ENCODE measurements around the gene MEGF8.

The MEGF8 gene

GRCh38 chr19:42334697-42335373 is 9.4 kb downstream of the MEGF8 start:
- no peak for TF ChIP-seq ZBTB7A (IDR thresholded peaks at IDR 0.05; ENCODE audit: low read depth)
- TF ChIP-seq FOXM1 (IDR thresholded peaks at IDR 0.05; ENCODE audit: borderline replicate concordance, low read depth) = no peak
- TF ChIP-seq YY1 (IDR thresholded peaks at IDR 0.05; ENCODE audit: low read depth) = no peak
- TF ChIP-seq MAX (IDR thresholded peaks at IDR 0.05) = no peak
- TF ChIP-seq TCF12 (IDR thresholded peaks at IDR 0.05; ENCODE audit: low read depth) = no peak
- TF ChIP-seq NFIC (IDR thresholded peaks at IDR 0.05) = no peak
- no peak for TF ChIP-seq CREB1 (IDR thresholded peaks at IDR 0.05; ENCODE audit: low read depth)
- no peak for TF ChIP-seq CEBPB (IDR thresholded peaks at IDR 0.05)
- no peak for TF ChIP-seq RAD21 (IDR thresholded peaks at IDR 0.05; ENCODE audit: low read depth)
- no peak for TF ChIP-seq TAF1 (IDR thresholded peaks at IDR 0.05; ENCODE audit: low read depth)
- TF ChIP-seq TEAD4 (IDR thresholded peaks at IDR 0.05) = no peak
- TF ChIP-seq EGR1 (IDR thresholded peaks at IDR 0.05) = no peak
- TF ChIP-seq USF1 (IDR thresholded peaks at IDR 0.05) = no peak

GRCh38 chr19:42335374-42335936 is 10.0 kb downstream of the MEGF8 start:
- TF ChIP-seq CREB1 (IDR thresholded peaks at IDR 0.05; ENCODE audit: low read depth) (no peak), FOXM1 (IDR thresholded peaks at IDR 0.05; ENCODE audit: borderline replicate concordance, low read depth) (no peak), MAX (IDR thresholded peaks at IDR 0.05) (no peak), TCF12 (IDR thresholded peaks at IDR 0.05; ENCODE audit: low read depth) (no peak), RAD21 (IDR thresholded peaks at IDR 0.05; ENCODE audit: low read depth) (no peak), REST (IDR thresholded peaks at IDR 0.05; ENCODE audit: low read depth) (no peak), TAF1 (IDR thresholded peaks at IDR 0.05; ENCODE audit: low read depth) (no peak), EGR1 (IDR thresholded peaks at IDR 0.05) (no peak), TEAD4 (IDR thresholded peaks at IDR 0.05) (no peak), CEBPB (IDR thresholded peaks at IDR 0.05) (no peak), ZBTB7A (IDR thresholded peaks at IDR 0.05; ENCODE audit: low read depth) (no peak), YY1 (IDR thresholded peaks at IDR 0.05; ENCODE audit: low read depth) (no peak), USF1 (IDR thresholded peaks at IDR 0.05) (no peak), NFIC (IDR thresholded peaks at IDR 0.05) (no peak), EP300 (IDR thresholded peaks at IDR 0.05; ENCODE audit: borderline replicate concordance) (no peak)

- TF ChIP-seq CREB1 (IDR thresholded peaks at IDR 0.05; ENCODE audit: low read depth) (no peak), TAF1 (IDR thresholded peaks at IDR 0.05; ENCODE audit: low read depth) (no peak), TCF12 (IDR thresholded peaks at IDR 0.05; ENCODE audit: low read depth) (no peak), EGR1 (IDR thresholded peaks at IDR 0.05) (no peak), YY1 (IDR thresholded peaks at IDR 0.05; ENCODE audit: low read depth) (no peak), RAD21 (IDR thresholded peaks at IDR 0.05; ENCODE audit: low read depth) (no peak), MAX (IDR thresholded peaks at IDR 0.05) (no peak), TEAD4 (IDR thresholded peaks at IDR 0.05) (no peak), USF1 (IDR thresholded peaks at IDR 0.05) (no peak), ZBTB7A (IDR thresholded peaks at IDR 0.05; ENCODE audit: low read depth) (no peak)
Measured at GRCh38 chr19:42335971-42336370, 10.5 kb downstream of the MEGF8 start.

GRCh38 chr19:42343344-42344110 is 18.1 kb downstream of the MEGF8 start:
- TF ChIP-seq REST (IDR thresholded peaks at IDR 0.05; ENCODE audit: low read depth) (no peak), FOXM1 (IDR thresholded peaks at IDR 0.05; ENCODE audit: borderline replicate concordance, low read depth) (no peak), YY1 (IDR thresholded peaks at IDR 0.05; ENCODE audit: low read depth) (no peak), MAX (IDR thresholded peaks at IDR 0.05) (no peak), NFIC (IDR thresholded peaks at IDR 0.05) (no peak), EP300 (IDR thresholded peaks at IDR 0.05; ENCODE audit: borderline replicate concordance) (no peak)

All from Ishikawa (cell line).